ENCODE measurements around the gene SKAP2.

SKAP2 gene

GRCh38 chr7:26653430-26654399, 210.7 kb downstream of the SKAP2 start:
- Histone ChIP-seq H3K27me3 (ENCODE audit: insufficient read depth, low read depth, severe bottlenecking) (no peaks in the 10 kb centered on the region), H3K9me3 (ENCODE audit: severe bottlenecking) (no peaks in the 10 kb centered on the region), H3K27ac (no peak overlapping the region), H3K4me3 (ENCODE audit: low read depth, low read length) (no peak overlapping the region), H3K36me3 (no peaks in the 10 kb centered on the region)
- no peak for TF ChIP-seq CTCF (IDR thresholded peaks at IDR 0.05; ENCODE audit: low read depth, low read length)
- DNase-seq = no peak

- Histone ChIP-seq H3K27me3 (ENCODE audit: insufficient read depth, low read depth, severe bottlenecking) (no peaks in the 10 kb centered on the region), H3K27ac (no peak overlapping the region), H3K36me3 (no peaks in the 10 kb centered on the region), H3K9me3 (ENCODE audit: severe bottlenecking) (no peaks in the 10 kb centered on the region), H3K4me3 (ENCODE audit: low read depth, low read length) (no peak overlapping the region)
- DNase-seq = no peak
- no peak for TF ChIP-seq CTCF (IDR thresholded peaks at IDR 0.05; ENCODE audit: low read depth, low read length)
These were observed 211.8 kb downstream of the SKAP2 start for GRCh38 chr7:26652401-26653100.

- DNase-seq = no peak
- TF ChIP-seq CTCF (IDR thresholded peaks at IDR 0.05; ENCODE audit: low read depth, low read length) = no peak
- no peak overlapping the region for H3K4me3 ChIP-seq (ENCODE audit: low read depth, low read length)
- no peak overlapping the region for H3K27ac ChIP-seq
- no peaks in the 10 kb centered on the region for H3K27me3 ChIP-seq (ENCODE audit: insufficient read depth, low read depth, severe bottlenecking)
- H3K9me3 ChIP-seq (ENCODE audit: severe bottlenecking) = no peaks in the 10 kb centered on the region
- no peaks in the 10 kb centered on the region for H3K36me3 ChIP-seq
These were observed 214.3 kb downstream of the SKAP2 start for GRCh38 chr7:26650103-26650502.

- no peaks in the 10 kb centered on the region for H3K27me3 ChIP-seq (ENCODE audit: insufficient read depth, low read depth, severe bottlenecking)
These were observed 215.0 kb downstream of the SKAP2 start for GRCh38 chr7:26649388-26649787.

GRCh38 chr7:26648554-26648953, 215.8 kb downstream of the SKAP2 start:
- no peaks in the 10 kb centered on the region for H3K27me3 ChIP-seq (ENCODE audit: insufficient read depth, low read depth, severe bottlenecking)
- no peaks in the 10 kb centered on the region for H3K9me3 ChIP-seq (ENCODE audit: severe bottlenecking)
- H3K4me3 ChIP-seq (ENCODE audit: low read depth, low read length) = no peak overlapping the region
- no peak for TF ChIP-seq CTCF (IDR thresholded peaks at IDR 0.05; ENCODE audit: low read depth, low read length)
- no peak overlapping the region for H3K27ac ChIP-seq
- DNase-seq = no peak
- no peaks in the 10 kb centered on the region for H3K36me3 ChIP-seq

More at GRCh38 chr7:26649388-26649787, 215.0 kb downstream of the SKAP2 start:
- H3K4me3 ChIP-seq (ENCODE audit: low read depth, low read length) = no peak overlapping the region
- H3K36me3 ChIP-seq = no peaks in the 10 kb centered on the region
- H3K9me3 ChIP-seq (ENCODE audit: severe bottlenecking) = no peaks in the 10 kb centered on the region
- TF ChIP-seq CTCF (IDR thresholded peaks at IDR 0.05; ENCODE audit: low read depth, low read length) = no peak
- no peak for DNase-seq
- H3K27ac ChIP-seq = no peak overlapping the region

All from WERI-Rb-1 (cell line).